Upper lobe of left lung (tissue), 4 donors: Measurements from ENCODE around the gene TSPAN12.

Experiments
- POLR2A ChIP-seq, 4 donors: fragments of 450-650 bp; IDR thresholded peaks; one replicate each; pipeline ENCODE4 v1.5.1; 2016 to 2017; ENCODE audit warnings: antibody characterized with exemption in 4 of 4, mild to moderate bottlenecking in 2 of 4
- TF ChIP-seq, protein P1 (sequence below), 6 experiments: fragments of 450-650 bp in 4 of 6; fragments of 200-600 bp in 2 of 6; sonication (generic) in 2 of 6; IDR thresholded peaks; one replicate each; pipeline ENCODE4 v1.5.1; 2016 to 2019; ENCODE audit warnings: antibody characterized with exemption in 6 of 6

DNA sequence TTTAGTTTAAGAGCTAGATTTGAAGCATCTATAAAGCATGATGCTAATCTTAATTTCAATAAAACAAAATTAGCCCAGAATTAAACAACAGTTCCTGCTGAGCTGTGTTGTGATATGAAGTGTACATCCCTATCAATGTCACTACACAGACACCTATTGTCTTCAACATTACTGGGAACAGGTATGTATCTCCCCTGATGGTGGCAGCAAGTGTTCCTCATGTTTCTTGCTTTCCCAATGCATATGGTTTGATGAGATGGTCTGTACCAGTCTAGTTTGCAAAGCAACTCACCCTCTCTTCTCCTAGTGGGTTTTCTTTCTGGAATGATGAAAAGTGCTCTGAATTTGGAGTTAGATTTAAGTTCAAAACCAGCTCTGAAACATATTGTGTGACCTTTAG is 38.1 kb downstream of the TSPAN12 start:
- TF ChIP-seq, protein P1, sequence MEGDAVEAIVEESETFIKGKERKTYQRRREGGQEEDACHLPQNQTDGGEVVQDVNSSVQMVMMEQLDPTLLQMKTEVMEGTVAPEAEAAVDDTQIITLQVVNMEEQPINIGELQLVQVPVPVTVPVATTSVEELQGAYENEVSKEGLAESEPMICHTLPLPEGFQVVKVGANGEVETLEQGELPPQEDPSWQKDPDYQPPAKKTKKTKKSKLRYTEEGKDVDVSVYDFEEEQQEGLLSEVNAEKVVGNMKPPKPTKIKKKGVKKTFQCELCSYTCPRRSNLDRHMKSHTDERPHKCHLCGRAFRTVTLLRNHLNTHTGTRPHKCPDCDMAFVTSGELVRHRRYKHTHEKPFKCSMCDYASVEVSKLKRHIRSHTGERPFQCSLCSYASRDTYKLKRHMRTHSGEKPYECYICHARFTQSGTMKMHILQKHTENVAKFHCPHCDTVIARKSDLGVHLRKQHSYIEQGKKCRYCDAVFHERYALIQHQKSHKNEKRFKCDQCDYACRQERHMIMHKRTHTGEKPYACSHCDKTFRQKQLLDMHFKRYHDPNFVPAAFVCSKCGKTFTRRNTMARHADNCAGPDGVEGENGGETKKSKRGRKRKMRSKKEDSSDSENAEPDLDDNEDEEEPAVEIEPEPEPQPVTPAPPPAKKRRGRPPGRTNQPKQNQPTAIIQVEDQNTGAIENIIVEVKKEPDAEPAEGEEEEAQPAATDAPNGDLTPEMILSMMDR (IDR thresholded peaks at IDR 0.05), result no peak
- no peak for TF ChIP-seq POLR2A (IDR thresholded peaks at IDR 0.05)
